OCI-LY1 (cell line): ENCODE measurements around the gene PDS5B.

Source experiments
- CTCF ChIP-seq: fragments of 200-600 bp; sonication (generic), shearing (Covaris generic); IDR thresholded peaks from 2 replicates; pipeline ENCODE4 v1.5.1; 2017; ENCODE audit warnings: mild to moderate bottlenecking, antibody characterized with exemption, low read length, moderate library complexity, mixed read lengths
- EZH2 ChIP-seq: fragments of 200-600 bp; sonication (generic), shearing (Covaris generic); IDR thresholded peaks from 2 replicates; pipeline ENCODE4 v1.8.0; 2017; ENCODE audit warnings: borderline replicate concordance, mixed run types, mild to moderate bottlenecking, antibody characterized with exemption, low read length, moderate library complexity, mixed read lengths

DNA sequence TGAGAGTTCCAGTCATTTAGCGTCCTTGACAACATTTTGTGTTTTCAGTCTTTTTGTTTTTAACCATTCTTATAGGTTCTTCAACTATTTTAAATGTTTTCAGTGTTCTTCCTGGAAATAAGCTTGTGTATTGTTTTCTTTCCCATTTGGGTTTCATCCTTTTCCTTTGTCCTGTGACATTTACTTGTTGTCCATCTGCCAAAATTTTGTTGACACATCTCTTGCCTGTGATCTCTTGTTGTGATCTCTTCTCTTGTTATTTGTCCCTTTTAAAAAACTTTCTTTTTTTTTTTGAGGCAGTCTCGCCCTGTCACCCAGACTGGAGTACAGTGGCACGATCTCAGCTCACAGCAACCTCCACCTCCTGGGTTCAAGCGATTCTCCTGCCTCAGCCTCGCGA lies 96.5 kb downstream of the PDS5B start:
- no peak for TF ChIP-seq CTCF
- no peak for TF ChIP-seq EZH2
